ENCODE data around the gene REEP1. TPM values are rescaled to one million over a fixed set of nuclear protein-coding genes. Genes with fewer than 3 reads are reported as not detected.

The REEP1 gene
- total and polyA plus RNA-seq, 2 of the 8 experiments (the other 6 are each of a cell fraction or from before 2014, with no cell fraction given): 0.74 to 1.5 TPM

GRCh38 chr2:86213699-86214502 is 123.5 kb downstream of the REEP1 start:
- H3K23ac ChIP-seq (ENCODE audit: insufficient read length): no peak overlapping the region
- H3K27ac ChIP-seq (ENCODE audit: low read depth, low read length): no peak overlapping the region
- no peak overlapping the region for H3K9ac ChIP-seq (replicated peaks in 1 of 4; ENCODE audit: extremely low read depth in 1 of 4, low read depth in 3 of 4, low read length in 3 of 4)
- H2AK5ac ChIP-seq (ENCODE audit: low read depth, low read length): no peak overlapping the region
- H3K18ac ChIP-seq (ENCODE audit: extremely low read depth, low read length): no peak overlapping the region
- H3K23me2 ChIP-seq (ENCODE audit: low read depth, low read length): no peaks in the 10 kb centered on the region
- no peak overlapping the region for H3K14ac ChIP-seq (ENCODE audit: insufficient read length)
- no peak overlapping the region for H4K8ac ChIP-seq (ENCODE audit: extremely low read depth, insufficient read depth, low read length)
- no peak overlapping the region for H2BK5ac ChIP-seq (ENCODE audit: low read depth, low read length)
- ChIA-PET CTCF (ENCODE audit: partially characterized antibody) (interaction anchor here (0.6 to 3.3 kb wide), 8 partner anchors 8 to 182 kb away, joined by 3 to 14 read pairs (median 4); no protein-coding TSS in a partner anchor), POLR2A (ENCODE audit: partially characterized antibody) (interaction anchor here (1.4 to 1.6 kb wide), 3 partner anchors 13 to 91 kb away, joined by 3 to 4 read pairs (median 3); partner anchors contain the start of gene MRPL35)
- H2BK12ac ChIP-seq (ENCODE audit: low read depth, low read length): no peak overlapping the region
- H3K56ac ChIP-seq (replicated peaks; ENCODE audit: insufficient read length, low read depth, low read length): no peak overlapping the region
- no peak overlapping the region for H2BK20ac ChIP-seq (ENCODE audit: low read length)
- peaks cover 0 to 1% (median 0%) of the 10 kb centered on the region in 4 experiments; a peak in 1 of 7 replicates for H3K27me3 ChIP-seq (replicated peaks in 1 of 4; ENCODE audit: control insufficient read depth in 3 of 4, extremely low read depth in 1 of 4, insufficient read depth in 3 of 4, low read length in 3 of 4)
- no peak overlapping the region for H3K4ac ChIP-seq (replicated peaks; ENCODE audit: insufficient read length, low read depth, low read length)
- no peak overlapping the region for H4K5ac ChIP-seq (ENCODE audit: insufficient read length, low read depth, low read length)
- no peak overlapping the region for H3K4me3 ChIP-seq (ENCODE audit: extremely low read depth in 1 of 4, insufficient read depth in 2 of 4, low read depth in 3 of 4, low read length in 4 of 4)
- H2BK120ac ChIP-seq (replicated peaks; ENCODE audit: low read depth, low read length): no peak overlapping the region
- DNase-seq (ENCODE audit: low read depth in 1 of 2, low spot score in 2 of 2) (no peak), FAIRE-seq (no peak)
- peaks cover 13 to 48% (median 32%) of the 10 kb centered on the region in 4 experiments for H3K36me3 ChIP-seq (ENCODE audit: control insufficient read depth in 2 of 4, insufficient read depth in 4 of 4, low read length in 3 of 4)
- H3K79me1 ChIP-seq (ENCODE audit: low read depth, low read length): no peaks in the 10 kb centered on the region
- WGBS, 2 experiments (ENCODE audit: extremely low coverage in 1 of 2, insufficient coverage in 1 of 2, insufficient read length in 1 of 2, insufficient replicate concordance in 2 of 2, low coverage in 1 of 2, low lambda C conversion rate in 2 of 2, missing lambda C conversion rate in 1 of 2): 92% methylated on average over 4 of the region's 4 CpGs; no CpG with 5 or more reads in 1 of the 2 experiments
- H3K79me2 ChIP-seq (ENCODE audit: control insufficient read depth in 1 of 2, insufficient read depth in 2 of 2, low read length in 2 of 2): no peaks in the 10 kb centered on the region
- no peak overlapping the region for H4K91ac ChIP-seq (replicated peaks; ENCODE audit: insufficient read length, low read length)
- no peaks in the 10 kb centered on the region for H4K20me1 ChIP-seq (replicated peaks in 1 of 2; ENCODE audit: control insufficient read depth in 1 of 2, insufficient read depth in 2 of 2, low read length in 2 of 2)
- no peak overlapping the region for H2BK15ac ChIP-seq (ENCODE audit: low read length)
- H3K4me1 ChIP-seq (replicated peaks in 1 of 4; ENCODE audit: control insufficient read depth in 3 of 4, insufficient read depth in 4 of 4, low read length in 3 of 4): no peaks in the 10 kb centered on the region
- H3K4me2 ChIP-seq (ENCODE audit: insufficient read depth in 1 of 2, low read depth in 2 of 2, low read length in 2 of 2): no peak overlapping the region
- no peak overlapping the region for H2AFZ ChIP-seq (ENCODE audit: low read length)
- no peaks in the 10 kb centered on the region for H3K9me3 ChIP-seq (ENCODE audit: insufficient read depth in 2 of 2, low read depth in 1 of 2, low read length in 1 of 2)
- TF ChIP-seq SIRT6 (IDR thresholded peaks at IDR 0.05; ENCODE audit: low read length): no peak
- TF ChIP-seq GTF2F1 (IDR thresholded peaks at IDR 0.05; ENCODE audit: borderline replicate concordance, low read depth, low read length): no peak

Measured in H1 (cell line).